ENCODE measurements around the gene UPP1.

Gene UPP1

GRCh38 chr7:48046458-48046857 lies 42.6 kb upstream of the UPP1 start:
- no peak for TF ChIP-seq CTCF (IDR thresholded peaks at IDR 0.05; ENCODE audit: insufficient read depth, low read depth, low read length, missing control alignments)
- H3K4me3 ChIP-seq (ENCODE audit: low read depth, low read length): no peak overlapping the region
- peak; percentile 15 for DNase-seq (ENCODE audit: low read depth)

GRCh38 chr7:48048113-48048512 lies 41.0 kb upstream of the UPP1 start:
- DNase-seq (ENCODE audit: low read depth): no peak
- no peak overlapping the region for H3K4me3 ChIP-seq (ENCODE audit: low read depth, low read length)
- no peak for TF ChIP-seq CTCF (IDR thresholded peaks at IDR 0.05; ENCODE audit: insufficient read depth, low read depth, low read length, missing control alignments)

- H3K4me3 ChIP-seq (ENCODE audit: low read depth, low read length): no peak overlapping the region
- no peak for DNase-seq (ENCODE audit: low read depth)
- TF ChIP-seq CTCF (IDR thresholded peaks at IDR 0.05; ENCODE audit: insufficient read depth, low read depth, low read length, missing control alignments): no peak
Measured at GRCh38 chr7:48049850-48050249, 39.2 kb upstream of the UPP1 start.

- DNase-seq (ENCODE audit: low read depth): peak; percentile 19
- TF ChIP-seq CTCF (IDR thresholded peaks at IDR 0.05; ENCODE audit: insufficient read depth, low read depth, low read length, missing control alignments): no peak
- H3K4me3 ChIP-seq (ENCODE audit: low read depth, low read length): no peak overlapping the region
Measured at GRCh38 chr7:48052748-48053147, 36.3 kb upstream of the UPP1 start.

GRCh38 chr7:48053736-48054135 lies 35.3 kb upstream of the UPP1 start:
- no peak for DNase-seq (ENCODE audit: low read depth)
- H3K4me3 ChIP-seq (ENCODE audit: low read depth, low read length): no peak overlapping the region
- TF ChIP-seq CTCF (IDR thresholded peaks at IDR 0.05; ENCODE audit: insufficient read depth, low read depth, low read length, missing control alignments): no peak

- no peak for TF ChIP-seq CTCF (IDR thresholded peaks at IDR 0.05; ENCODE audit: insufficient read depth, low read depth, low read length, missing control alignments)
- no peak for DNase-seq (ENCODE audit: low read depth)
Measured at GRCh38 chr7:48058990-48059389, 30.1 kb upstream of the UPP1 start.

GRCh38 chr7:48059706-48060105 lies 29.4 kb upstream of the UPP1 start:
- DNase-seq (ENCODE audit: low read depth): no peak
- H3K4me3 ChIP-seq (ENCODE audit: low read depth, low read length): no peak overlapping the region
- TF ChIP-seq CTCF (IDR thresholded peaks at IDR 0.05; ENCODE audit: insufficient read depth, low read depth, low read length, missing control alignments): no peak

More at GRCh38 chr7:48058990-48059389, 30.1 kb upstream of the UPP1 start:
- H3K4me3 ChIP-seq (ENCODE audit: low read depth, low read length): no peak overlapping the region
